Tibial artery (tissue), 4 donors: ENCODE measurements around the gene PIGZ.

Source experiments
- DNase-seq, 2 donors: peaks; one replicate each; pipeline ENCODE4 v3.0.0-alpha.2; 2019
- H3K27ac ChIP-seq, 2 donors: fragments of 200-600 bp; sonication (generic) in 1 of 2; 1 replicate in 1 of 2; 2 replicates in 1 of 2; pipeline ENCODE4 v1.5.1; 2018 to 2019; ENCODE audit warnings: mild to moderate bottlenecking in 1 of 2
- H3K27me3 ChIP-seq, 2 donors: fragments of 200-600 bp; sonication (generic) in 1 of 2; one replicate each; pipeline versions ENCODE4 v1.5.1 to v1.6.0; 2016 to 2019
- H3K36me3 ChIP-seq, 3 donors: fragments of 200-600 bp; sonication (generic) in 2 of 3; one replicate each; pipeline ENCODE4 v1.5.1; 2016 to 2019; ENCODE audit warnings: mild to moderate bottlenecking in 2 of 3
- H3K4me1 ChIP-seq, 4 donors: fragments of 200-600 bp; sonication (generic) in 2 of 4; 1 replicate in 3 of 4; 2 replicates in 1 of 4; pipeline ENCODE4 v1.5.1; 2016 to 2019
- H3K4me3 ChIP-seq, 2 donors: fragments of 200-600 bp; sonication (generic) in 1 of 2; 1 replicate in 1 of 2; 2 replicates in 1 of 2; pipeline ENCODE4 v1.5.1; 2018 to 2019; ENCODE audit warnings: mild to moderate bottlenecking in 2 of 2
- H3K9me3 ChIP-seq, 3 donors: fragments of 200-600 bp; sonication (generic) in 1 of 3; one replicate each; pipeline ENCODE4 v1.5.1; 2016 to 2019
- intact Hi-C: fragments of 100-400 bp; cut with DNase I; formaldehyde crosslinking; loops from one replicate; pipeline ENCODE4 v1.15.0; 2023; ENCODE audit warnings: low total_unique reads
- TF ChIP-seq, protein P1 (sequence below), 2 experiments: fragments of 200-600 bp in 1 of 2; fragments of 450-650 bp in 1 of 2; IDR thresholded peaks; one replicate each; pipeline ENCODE4 v1.5.1; 2017 to 2019; ENCODE audit warnings: antibody characterized with exemption in 2 of 2, mild to moderate bottlenecking in 1 of 2, moderate library complexity in 1 of 2

Gene PIGZ

DNA sequence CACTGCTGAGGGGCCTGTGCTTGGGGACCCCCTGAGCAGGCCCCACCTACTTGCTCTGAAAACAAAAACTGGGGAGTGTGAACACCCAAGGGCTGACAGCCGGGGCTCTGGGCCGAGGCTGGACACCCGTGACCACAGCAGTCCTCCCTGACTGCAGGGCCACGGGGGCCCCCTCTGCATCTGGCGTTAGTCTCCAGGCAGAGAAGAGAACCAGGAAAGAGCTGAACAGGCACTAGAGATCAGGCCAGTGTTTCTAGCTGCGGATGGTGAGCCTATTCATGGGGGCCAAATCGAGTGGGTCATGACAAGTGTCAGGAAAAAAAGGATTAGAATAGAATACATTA is 43.9 kb upstream of the PIGZ start:
- TF ChIP-seq, protein P1, sequence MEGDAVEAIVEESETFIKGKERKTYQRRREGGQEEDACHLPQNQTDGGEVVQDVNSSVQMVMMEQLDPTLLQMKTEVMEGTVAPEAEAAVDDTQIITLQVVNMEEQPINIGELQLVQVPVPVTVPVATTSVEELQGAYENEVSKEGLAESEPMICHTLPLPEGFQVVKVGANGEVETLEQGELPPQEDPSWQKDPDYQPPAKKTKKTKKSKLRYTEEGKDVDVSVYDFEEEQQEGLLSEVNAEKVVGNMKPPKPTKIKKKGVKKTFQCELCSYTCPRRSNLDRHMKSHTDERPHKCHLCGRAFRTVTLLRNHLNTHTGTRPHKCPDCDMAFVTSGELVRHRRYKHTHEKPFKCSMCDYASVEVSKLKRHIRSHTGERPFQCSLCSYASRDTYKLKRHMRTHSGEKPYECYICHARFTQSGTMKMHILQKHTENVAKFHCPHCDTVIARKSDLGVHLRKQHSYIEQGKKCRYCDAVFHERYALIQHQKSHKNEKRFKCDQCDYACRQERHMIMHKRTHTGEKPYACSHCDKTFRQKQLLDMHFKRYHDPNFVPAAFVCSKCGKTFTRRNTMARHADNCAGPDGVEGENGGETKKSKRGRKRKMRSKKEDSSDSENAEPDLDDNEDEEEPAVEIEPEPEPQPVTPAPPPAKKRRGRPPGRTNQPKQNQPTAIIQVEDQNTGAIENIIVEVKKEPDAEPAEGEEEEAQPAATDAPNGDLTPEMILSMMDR (IDR thresholded peaks at IDR 0.05) = no peak
- no peaks in the 10 kb centered on the region for H3K4me1 ChIP-seq
- no peak overlapping the region for H3K27ac ChIP-seq
- no peak for DNase-seq
- peaks cover 0 to 36% of the 10 kb centered on the region in 2 donors for H3K27me3 ChIP-seq
- intact Hi-C loops = no loop called here
- H3K4me3 ChIP-seq = no peak overlapping the region
- no peaks in the 10 kb centered on the region for H3K36me3 ChIP-seq
- no peaks in the 10 kb centered on the region for H3K9me3 ChIP-seq

DNA sequence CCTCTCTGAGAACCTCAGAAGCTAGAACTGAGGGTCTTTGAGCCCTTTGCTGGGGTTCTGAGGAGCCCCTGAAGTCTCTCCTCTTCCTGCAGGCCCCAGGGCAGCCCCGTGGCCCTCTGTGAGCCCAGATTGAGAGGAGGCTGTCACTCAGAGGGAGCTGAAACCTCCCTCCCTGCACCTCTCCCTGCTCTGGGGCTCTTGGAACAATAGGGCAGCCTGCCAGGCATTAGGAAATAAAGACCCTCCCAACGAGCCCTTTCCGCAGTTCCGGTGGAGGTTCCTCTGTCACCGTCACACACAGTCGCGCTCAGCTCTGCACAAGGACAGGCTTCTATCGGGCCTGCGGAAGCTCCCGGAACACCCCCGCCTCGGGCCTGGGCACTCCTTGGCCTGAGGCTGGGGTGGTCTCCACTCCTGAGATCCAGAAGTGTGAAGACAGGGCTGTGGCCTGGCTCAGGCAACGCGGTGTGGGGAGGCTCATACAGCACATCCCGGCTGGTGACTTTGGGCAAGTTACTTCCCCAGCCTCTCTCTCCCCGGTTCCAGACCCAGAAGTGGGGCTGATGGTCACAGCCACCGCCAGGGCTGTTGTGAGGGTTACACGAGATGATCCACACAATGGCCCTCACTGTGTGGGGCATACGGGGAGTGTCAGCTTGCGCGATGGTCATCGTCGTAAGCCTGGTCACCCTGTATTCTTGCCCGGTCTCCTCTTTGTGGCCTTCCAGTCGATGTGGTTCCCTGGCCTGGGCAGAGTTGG is 43.3 kb upstream of the PIGZ start:
- TF ChIP-seq, protein P1 (IDR thresholded peaks at IDR 0.05) = no peak
- DNase-seq = no peak
- H3K9me3 ChIP-seq = no peaks in the 10 kb centered on the region
- no peak overlapping the region for H3K27ac ChIP-seq
- H3K27me3 ChIP-seq = peaks cover 0 to 36% of the 10 kb centered on the region in 2 donors
- intact Hi-C loops = no loop called here
- H3K4me1 ChIP-seq = no peaks in the 10 kb centered on the region
- no peak overlapping the region for H3K4me3 ChIP-seq
- H3K36me3 ChIP-seq = no peaks in the 10 kb centered on the region

DNA sequence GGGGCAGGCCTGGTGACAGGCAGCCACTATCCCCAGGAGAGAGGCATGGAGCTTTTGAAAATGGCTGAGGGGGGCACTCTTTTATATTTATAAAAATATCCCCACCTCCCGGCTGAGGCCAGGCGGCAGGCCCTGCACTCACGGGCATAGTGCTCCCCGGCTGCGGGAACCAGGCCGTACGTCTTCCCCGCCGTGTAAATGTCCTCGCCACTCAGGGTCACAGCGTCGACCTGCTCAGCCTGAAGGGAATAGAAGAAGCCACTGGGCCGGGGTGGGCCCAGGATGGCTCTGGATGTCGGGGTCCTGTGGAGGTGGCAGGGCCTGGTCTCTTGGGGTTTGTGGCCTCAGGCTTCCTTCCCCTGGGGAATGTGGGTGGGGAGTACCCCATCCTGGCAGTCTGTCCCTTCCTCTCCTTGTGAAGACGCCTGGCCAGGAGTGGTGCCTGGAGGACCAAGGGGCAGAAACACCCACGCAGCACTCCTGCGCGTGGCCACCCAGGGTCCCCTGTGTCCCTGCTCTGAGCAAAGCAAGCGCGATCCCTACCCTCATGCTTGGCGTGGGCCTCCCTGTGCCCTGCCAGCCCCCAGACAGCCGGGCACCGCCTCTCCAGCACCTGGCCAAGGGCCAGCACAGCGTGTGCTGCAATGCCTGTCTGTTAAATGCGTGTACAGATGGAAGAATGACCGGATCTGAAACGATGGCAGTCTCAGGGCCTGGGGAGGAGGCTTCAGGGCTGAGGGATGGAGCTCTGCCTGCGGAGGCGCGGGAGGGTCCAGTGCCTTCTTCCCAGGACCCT is 42.1 kb upstream of the PIGZ start:
- intact Hi-C loops = no loop called here
- Histone ChIP-seq H3K27ac (no peak overlapping the region), H3K4me1 (no peaks in the 10 kb centered on the region), H3K4me3 (no peak overlapping the region), H3K9me3 (no peaks in the 10 kb centered on the region), H3K27me3 (peaks cover 0 to 36% of the 10 kb centered on the region in 2 donors), H3K36me3 (no peaks in the 10 kb centered on the region)
- DNase-seq = no peak
- TF ChIP-seq, protein P1 (IDR thresholded peaks at IDR 0.05) = no peak

DNA sequence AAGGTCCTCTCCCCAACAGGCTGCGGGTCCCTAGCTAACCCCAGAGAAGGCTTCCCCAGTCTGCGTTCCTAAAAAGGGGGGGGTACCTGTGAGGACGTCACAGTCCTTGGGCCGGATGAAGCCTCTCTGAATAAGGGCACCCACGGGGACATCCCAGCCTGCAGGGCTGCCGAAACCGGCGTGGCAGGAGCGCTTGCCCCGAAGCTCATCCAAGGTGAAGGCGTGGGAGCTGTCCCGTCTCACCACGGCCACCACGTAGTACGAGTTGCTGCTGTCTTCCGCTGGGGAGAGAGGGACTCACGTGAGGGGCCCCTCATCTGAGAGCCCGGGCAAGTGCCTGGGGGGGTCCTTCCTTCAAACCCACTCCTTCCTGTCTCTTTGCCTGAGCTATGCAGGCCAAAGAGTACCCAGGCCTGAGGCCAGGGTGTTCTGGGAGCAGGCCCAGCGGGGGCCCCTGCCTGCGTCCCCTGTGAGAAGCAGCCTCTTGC is 40.9 kb upstream of the PIGZ start:
- Histone ChIP-seq H3K4me3 (no peak overlapping the region), H3K9me3 (no peaks in the 10 kb centered on the region), H3K27me3 (peaks cover 0 to 32% of the 10 kb centered on the region in 2 donors), H3K36me3 (no peaks in the 10 kb centered on the region), H3K27ac (no peak overlapping the region), H3K4me1 (no peaks in the 10 kb centered on the region)
- DNase-seq = no peak
- intact Hi-C loops = loop anchor here (2.0 kb wide), 1 partner anchor 17 kb away; no protein-coding TSS in a partner anchor
- TF ChIP-seq, protein P1 (IDR thresholded peaks at IDR 0.05) = no peak

DNA sequence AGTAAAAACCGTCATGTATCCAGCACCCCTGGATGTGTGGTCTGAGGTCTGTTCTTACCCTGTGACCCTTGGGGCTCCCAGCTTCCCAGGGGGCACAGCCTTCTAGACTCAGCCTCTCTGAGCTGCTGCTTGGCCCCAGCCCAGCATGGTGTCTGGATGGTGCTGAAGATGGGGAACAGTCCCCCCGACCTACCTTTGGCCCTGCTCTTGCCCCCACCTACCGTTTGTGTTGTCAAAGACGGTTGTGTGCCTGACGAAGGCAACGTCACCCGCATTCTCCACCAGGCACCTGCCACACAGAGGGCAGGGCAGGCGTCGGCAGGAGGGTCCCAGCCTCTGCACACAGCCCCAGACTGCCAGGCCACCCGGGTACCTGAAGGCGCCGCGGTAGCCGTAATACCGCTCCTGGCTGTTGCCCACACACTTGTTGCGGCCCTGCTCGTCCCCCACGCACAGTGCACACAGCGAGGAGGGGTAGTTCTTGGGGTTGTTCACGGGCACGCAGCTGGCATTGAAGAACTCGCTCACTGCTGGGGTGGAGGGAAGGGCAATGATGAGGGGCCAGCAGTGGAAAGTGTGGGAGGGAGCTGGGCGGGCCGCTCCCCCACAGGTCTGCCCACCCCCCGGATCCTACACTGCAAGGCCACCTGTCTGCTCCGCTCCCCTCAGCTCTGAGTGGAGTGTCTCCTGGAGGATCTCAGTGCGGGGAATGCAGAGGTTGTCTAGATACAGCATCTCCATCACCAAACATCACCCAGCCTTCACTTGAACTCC is 40.0 kb upstream of the PIGZ start:
- Histone ChIP-seq H3K9me3 (no peaks in the 10 kb centered on the region), H3K4me1 (peaks cover 0 to 9% (median 5%) of the 10 kb centered on the region in 4 donors), H3K27ac (no peak overlapping the region), H3K36me3 (no peaks in the 10 kb centered on the region), H3K27me3 (peaks cover 0 to 32% of the 10 kb centered on the region in 2 donors), H3K4me3 (no peak overlapping the region)
- intact Hi-C loops = loop anchor here (2.0 kb wide), 1 partner anchor 16 kb away; no protein-coding TSS in a partner anchor
- TF ChIP-seq, protein P1 (IDR thresholded peaks at IDR 0.05) = no peak
- no peak for DNase-seq
